ENCODE data around the gene CBFA2T2.
"Not testable (repeated sequence)": the region's sequence is repeated elsewhere in the genome, so short reads cannot be mapped to it uniquely, and the experiment has no call there.

CBFA2T2 gene

GRCh38 chr20:33506576-33506975 is 16.7 kb downstream of the CBFA2T2 start:
- DNase-seq (ENCODE audit: low read depth in 2 of 2), result no peak

GRCh38 chr20:33507461-33507860 is 17.6 kb downstream of the CBFA2T2 start:
- no peak for DNase-seq (ENCODE audit: low read depth in 2 of 2)

- DNase-seq (ENCODE audit: low read depth in 2 of 2), result not testable (repeated sequence)
These were observed 18.1 kb downstream of the CBFA2T2 start for GRCh38 chr20:33508015-33508414.

- not testable (repeated sequence) for DNase-seq (ENCODE audit: low read depth in 2 of 2)
These were observed 19.2 kb downstream of the CBFA2T2 start for GRCh38 chr20:33509057-33509456.

GRCh38 chr20:33511876-33512275 is 22.0 kb downstream of the CBFA2T2 start:
- DNase-seq (ENCODE audit: low read depth in 2 of 2), result not testable (repeated sequence)

- no peak for DNase-seq (ENCODE audit: low read depth in 2 of 2)
These were observed 25.8 kb downstream of the CBFA2T2 start for GRCh38 chr20:33515569-33516216.

- DNase-seq (ENCODE audit: low read depth in 2 of 2), result no peak
These were observed 27.0 kb downstream of the CBFA2T2 start for GRCh38 chr20:33516882-33517281.

GRCh38 chr20:33518071-33518470 is 28.2 kb downstream of the CBFA2T2 start:
- no peak for DNase-seq (ENCODE audit: low read depth in 2 of 2)

GRCh38 chr20:33521461-33521860 is 31.6 kb downstream of the CBFA2T2 start:
- DNase-seq (ENCODE audit: low read depth in 2 of 2), result no peak

GRCh38 chr20:33522256-33522820 is 32.4 kb downstream of the CBFA2T2 start:
- DNase-seq (ENCODE audit: low read depth in 2 of 2), result no peak

GRCh38 chr20:33524261-33524660 is 34.4 kb downstream of the CBFA2T2 start:
- no peak for DNase-seq (ENCODE audit: low read depth in 2 of 2)

- DNase-seq (ENCODE audit: low read depth in 2 of 2), result no peak
These were observed 36.9 kb downstream of the CBFA2T2 start for GRCh38 chr20:33526769-33527168.

- no peak for DNase-seq (ENCODE audit: low read depth in 2 of 2)
These were observed 41.4 kb downstream of the CBFA2T2 start for GRCh38 chr20:33531047-33531877.

GRCh38 chr20:33531885-33532284 is 42.0 kb downstream of the CBFA2T2 start:
- no peak for DNase-seq (ENCODE audit: low read depth in 2 of 2)

GRCh38 chr20:33532753-33533459 is 43.0 kb downstream of the CBFA2T2 start:
- DNase-seq (ENCODE audit: low read depth in 2 of 2), result no peak

- not testable (repeated sequence) for DNase-seq (ENCODE audit: low read depth in 2 of 2)
These were observed 45.8 kb downstream of the CBFA2T2 start for GRCh38 chr20:33535717-33536116.

- DNase-seq (ENCODE audit: low read depth in 2 of 2), result no peak
These were observed 47.7 kb downstream of the CBFA2T2 start for GRCh38 chr20:33537608-33538007.

GRCh38 chr20:33539129-33539528 is 49.2 kb downstream of the CBFA2T2 start:
- no peak for DNase-seq (ENCODE audit: low read depth in 2 of 2)

GRCh38 chr20:33540427-33540826 is 50.5 kb downstream of the CBFA2T2 start:
- no peak for DNase-seq (ENCODE audit: low read depth in 2 of 2)

GRCh38 chr20:33541074-33541473 is 51.2 kb downstream of the CBFA2T2 start:
- no peak for DNase-seq (ENCODE audit: low read depth in 2 of 2)

- DNase-seq (ENCODE audit: low read depth in 2 of 2), result no peak
These were observed 51.9 kb downstream of the CBFA2T2 start for GRCh38 chr20:33541797-33542196.

- DNase-seq (ENCODE audit: low read depth in 2 of 2), result no peak
These were observed 55.9 kb downstream of the CBFA2T2 start for GRCh38 chr20:33545763-33546162.

All from stimulated activated CD8-positive, alpha-beta memory T cell treated with anti-CD3 and anti-CD28 coated beads, Interleukin-15, amount 100 ng/mL, for 48 hours (primary cell).